SK-N-SH (cell line): ENCODE results near the gene EPHB2. TPM values are rescaled to one million over a fixed set of nuclear protein-coding genes. Genes with fewer than 3 reads are reported as not detected.

Experiments used
- CTCF ChIA-PET: fragments of 300-600, 350-600 bp; formaldehyde crosslinking; extraction: SDS; loops from one replicate; lab custom pipeline; 2021; lab: Yijun Ruan, JAX
- POLR2A ChIA-PET: fragments of 350-600 bp; sonication (Branson Sonifier 250); formaldehyde crosslinking; extraction: SDS; loops from one replicate; lab custom pipeline; 2020; ENCODE audit warnings: antibody characterized with exemption, inconsistent platforms; lab: Yijun Ruan, JAX
- DNase-seq: peaks from one replicate; pipeline ENCODE4 v3.0.0; 2012
- H2AFZ ChIP-seq: fragments of 200-600 bp; sonication (generic); 2 replicates; pipeline ENCODE4 v1.8.1; 2016; ENCODE audit warnings: antibody characterized with exemption, mild to moderate bottlenecking, low read depth
- H3F3A ChIP-seq: fragments of 200-600 bp; sonication (generic); replicated peaks from 2 replicates; pipeline ENCODE3; 2016; ENCODE audit warnings: antibody characterized with exemption, mild to moderate bottlenecking; ENCODE audit not compliant: insufficient read depth
- H3K27ac ChIP-seq, 2 experiments: fragments of 200-500 bp in 1 of 2; fragments of 200-600 bp in 1 of 2; sonication (Bioruptor generic) in 1 of 2; sonication (generic), shearing (Covaris generic) in 1 of 2; 2 replicates each; pipeline versions ENCODE4 v1.5.1 to v1.6.1; 2014 to 2016; ENCODE audit warnings: low read depth in 2 of 2, inconsistent platforms in 1 of 2, low read length in 1 of 2, mild to moderate bottlenecking in 1 of 2, mixed read lengths in 1 of 2
- H3K27me3 ChIP-seq: fragments of 200-600 bp; sonication (generic), shearing (Covaris generic); 2 replicates; pipeline ENCODE4 v1.6.1; 2016; ENCODE audit warnings: mixed run types; ENCODE audit not compliant: insufficient read depth
- H3K36me3 ChIP-seq, 2 experiments: fragments of 200-500 bp in 1 of 2; fragments of 200-600 bp in 1 of 2; sonication (Bioruptor generic) in 1 of 2; sonication (generic) in 1 of 2; replicated peaks in 1 of 2; 2 replicates each; pipeline versions ENCODE3 to v1.5.1; 2014 to 2016; ENCODE audit warnings: low read length in 1 of 2, mild to moderate bottlenecking in 1 of 2; ENCODE audit not compliant: insufficient read depth in 2 of 2, control insufficient read depth in 1 of 2
- H3K4me1 ChIP-seq, 2 experiments: fragments of 200-500 bp in 1 of 2; fragments of 200-600 bp in 1 of 2; sonication (Bioruptor generic) in 1 of 2; sonication (generic), shearing (Covaris generic) in 1 of 2; 2 replicates each; pipeline versions ENCODE4 v1.5.1 to v1.6.1; 2014 to 2016; ENCODE audit warnings: low read depth in 1 of 2, low read length in 1 of 2, mixed run types in 1 of 2; ENCODE audit not compliant: insufficient read depth in 2 of 2, control insufficient read depth in 1 of 2
- H3K4me2 ChIP-seq: fragments of 200-600 bp; sonication (generic), shearing (Covaris generic); 2 replicates; pipeline ENCODE4 v1.6.1; 2017; ENCODE audit warnings: mixed run types
- H3K4me3 ChIP-seq, 2 experiments: fragments of 200-500 bp in 1 of 2; fragments of 200-600 bp in 1 of 2; sonication (Bioruptor generic) in 1 of 2; sonication (generic), shearing (Covaris generic) in 1 of 2; 2 replicates each; pipeline versions ENCODE4 v1.5.1 to v1.8.1; 2014 to 2016; ENCODE audit warnings: low read depth in 2 of 2, inconsistent platforms in 1 of 2, low read length in 1 of 2, mild to moderate bottlenecking in 1 of 2, mixed read lengths in 1 of 2, moderate library complexity in 1 of 2
- H3K79me2 ChIP-seq: fragments of 200-600 bp; sonication (generic); 2 replicates; pipeline ENCODE4 v1.8.1; 2017; ENCODE audit warnings: mild to moderate bottlenecking; ENCODE audit not compliant: insufficient read depth
- H3K9ac ChIP-seq: fragments of 200-600 bp; sonication (generic); 2 replicates; pipeline ENCODE4 v1.6.1; 2017; ENCODE audit warnings: mixed run types
- H3K9me2 ChIP-seq: fragments of 200-600 bp; sonication (generic); 2 replicates; pipeline ENCODE4 v1.6.1; 2017; ENCODE audit warnings: mixed run types
- H3K9me3 ChIP-seq: fragments of 200-600 bp; sonication (generic); 2 replicates; pipeline ENCODE4 v1.6.1; 2017; ENCODE audit warnings: mixed run types, mild to moderate bottlenecking, moderate library complexity
- H4K20me1 ChIP-seq: fragments of 200-600 bp; sonication (generic); 2 replicates; pipeline ENCODE4 v1.6.1; 2017; ENCODE audit warnings: mild to moderate bottlenecking, mixed run types; ENCODE audit not compliant: insufficient read depth
- CHD2 ChIP-seq: fragments of 150-350 bp; IDR thresholded peaks from 2 replicates; pipeline ENCODE4 v1.6.1; 2018; ENCODE audit warnings: low read length; ENCODE audit not compliant: partially characterized antibody
- ELF1 ChIP-seq: IDR thresholded peaks from 2 replicates; pipeline ENCODE4 v1.4.0; 2012
- EP300 ChIP-seq, 2 experiments: IDR thresholded peaks; 2 replicates each; pipeline versions ENCODE4 v1.4.0 to v1.6.1; 2012; ENCODE audit warnings: borderline replicate concordance in 1 of 2, low read depth in 1 of 2, low read length in 1 of 2
- FOXJ3 ChIP-seq: sonication (generic); formaldehyde crosslinking; IDR thresholded peaks from 2 replicates; pipeline ENCODE4 v1.5.1; 2020; ENCODE audit warnings: mild to moderate bottlenecking, missing genetic modification reagents
- NRF1 ChIP-seq: IDR thresholded peaks from 2 replicates; pipeline ENCODE4 v1.6.1; 2012; ENCODE audit warnings: low read depth, mild to moderate bottlenecking, low read length
- RAD21 ChIP-seq: IDR thresholded peaks from 2 replicates; pipeline ENCODE4 v1.6.1; 2012; ENCODE audit warnings: mild to moderate bottlenecking, low read length
- RCOR1 ChIP-seq: fragments of 150-350 bp; IDR thresholded peaks from 2 replicates; pipeline ENCODE4 v1.6.1; 2017; ENCODE audit warnings: antibody characterized with exemption, low read length
- RFX5 ChIP-seq: IDR thresholded peaks from 2 replicates; pipeline ENCODE4 v1.6.1; 2012; ENCODE audit warnings: mild to moderate bottlenecking, improper control_type of control experiment, low read length
- SIN3A ChIP-seq: IDR thresholded peaks from 2 replicates; pipeline ENCODE4 v1.6.1; 2012; ENCODE audit warnings: low read depth, mild to moderate bottlenecking, low read length, moderate library complexity, borderline replicate concordance
- YY1 ChIP-seq: IDR thresholded peaks from 2 replicates; pipeline ENCODE4 v1.4.0; 2012; ENCODE audit warnings: low read depth, mild to moderate bottlenecking
- WGBS: methylation state at CpG from one replicate; pipeline ENCODE4 v1.1.6; 2017; ENCODE audit warnings: low lambda C conversion rate; 5-methylcytosine and 5-hydroxymethylcytosine counted together
- polyA plus RNA-seq, 3 experiments: library from polyadenylated mRNA; depleted of rRNA; stranded (reverse); fragments of >200 nt; gene quantifications; 2 replicates each; pipeline ENCODE4 v1.2.3, GENCODE V29; 2012
- TF ChIP-seq, protein P1 (sequence below): IDR thresholded peaks from 2 replicates; pipeline ENCODE4 v1.4.0; 2012; ENCODE audit warnings: low read depth, borderline replicate concordance
- TF ChIP-seq, protein P2 (sequence below): IDR thresholded peaks from 2 replicates; pipeline ENCODE4; 2012
- TF ChIP-seq, protein P3 (sequence below): fragments of 150-350 bp; IDR thresholded peaks from 2 replicates; pipeline ENCODE4 v1.6.1; 2016; ENCODE audit warnings: mild to moderate bottlenecking, low read depth, low read length
- TF ChIP-seq, protein P4 (sequence below): IDR thresholded peaks from 2 replicates; pipeline ENCODE4 v1.6.1; 2012; ENCODE audit warnings: mild to moderate bottlenecking, low read depth, low read length, moderate library complexity
- TF ChIP-seq, protein P5 (sequence below): fragments of 150-350 bp; IDR thresholded peaks from 2 replicates; pipeline ENCODE4 v1.6.1; 2017; ENCODE audit warnings: antibody characterized with exemption, low read length, low read depth, borderline replicate concordance
- TF ChIP-seq, protein P6 (sequence below): IDR thresholded peaks from 2 replicates; pipeline ENCODE4 v1.4.0; 2012; ENCODE audit warnings: low read depth

EPHB2 gene
- polyA plus RNA-seq, 1 of the 3 experiments (the other 2 are of a cell fraction): 25.2 TPM

DNA sequence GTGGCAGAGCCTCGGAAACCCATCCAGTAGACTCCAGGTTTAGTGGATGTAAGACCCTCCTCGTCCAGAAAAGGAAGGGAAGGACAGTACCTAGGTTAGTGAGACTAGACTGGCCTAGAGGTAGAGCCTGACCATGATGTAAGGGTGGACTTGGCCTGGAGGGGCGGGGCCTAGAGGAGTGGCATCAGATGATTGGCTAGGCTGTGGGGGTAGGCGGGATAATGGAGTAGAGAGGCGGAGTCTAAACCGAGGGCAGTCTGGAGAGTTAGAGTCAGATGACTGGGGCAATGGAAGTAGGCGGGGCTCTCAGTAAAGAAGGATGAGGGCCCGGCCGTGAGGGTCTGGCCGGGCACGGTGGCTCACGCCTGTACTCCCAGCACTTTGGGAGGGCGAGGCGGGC is 70.1 kb downstream of the EPHB2 start:
- Histone ChIP-seq H3K9me2 (no peaks in the 10 kb centered on the region), H3K4me1 (peaks cover 0 to 29% of the 10 kb centered on the region in 2 experiments; a peak in 1 of 4 replicates), H3K36me3 (peaks cover 8 to 9% of the 10 kb centered on the region in 2 experiments), H3F3A (no peaks in the 10 kb centered on the region), H3K79me2 (peaks cover 21% of the 10 kb centered on the region; the same call in 1 of the 2 replicates), H3K4me2 (no peak overlapping the region), H3K27me3 (no peaks in the 10 kb centered on the region), H3K9ac (no peak overlapping the region), H3K27ac (no peak overlapping the region), H3K4me3 (no peak overlapping the region), H3K9me3 (no peaks in the 10 kb centered on the region), H4K20me1 (peaks cover 11% of the 10 kb centered on the region; the same call in 1 of the 2 replicates), H2AFZ (no peak overlapping the region)
- DNase-seq: peak; percentile 86
- TF ChIP-seq, protein P1, sequence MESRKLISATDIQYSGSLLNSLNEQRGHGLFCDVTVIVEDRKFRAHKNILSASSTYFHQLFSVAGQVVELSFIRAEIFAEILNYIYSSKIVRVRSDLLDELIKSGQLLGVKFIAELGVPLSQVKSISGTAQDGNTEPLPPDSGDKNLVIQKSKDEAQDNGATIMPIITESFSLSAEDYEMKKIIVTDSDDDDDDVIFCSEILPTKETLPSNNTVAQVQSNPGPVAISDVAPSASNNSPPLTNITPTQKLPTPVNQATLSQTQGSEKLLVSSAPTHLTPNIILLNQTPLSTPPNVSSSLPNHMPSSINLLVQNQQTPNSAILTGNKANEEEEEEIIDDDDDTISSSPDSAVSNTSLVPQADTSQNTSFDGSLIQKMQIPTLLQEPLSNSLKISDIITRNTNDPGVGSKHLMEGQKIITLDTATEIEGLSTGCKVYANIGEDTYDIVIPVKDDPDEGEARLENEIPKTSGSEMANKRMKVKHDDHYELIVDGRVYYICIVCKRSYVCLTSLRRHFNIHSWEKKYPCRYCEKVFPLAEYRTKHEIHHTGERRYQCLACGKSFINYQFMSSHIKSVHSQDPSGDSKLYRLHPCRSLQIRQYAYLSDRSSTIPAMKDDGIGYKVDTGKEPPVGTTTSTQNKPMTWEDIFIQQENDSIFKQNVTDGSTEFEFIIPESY: no peak
- TF ChIP-seq, protein P2, sequence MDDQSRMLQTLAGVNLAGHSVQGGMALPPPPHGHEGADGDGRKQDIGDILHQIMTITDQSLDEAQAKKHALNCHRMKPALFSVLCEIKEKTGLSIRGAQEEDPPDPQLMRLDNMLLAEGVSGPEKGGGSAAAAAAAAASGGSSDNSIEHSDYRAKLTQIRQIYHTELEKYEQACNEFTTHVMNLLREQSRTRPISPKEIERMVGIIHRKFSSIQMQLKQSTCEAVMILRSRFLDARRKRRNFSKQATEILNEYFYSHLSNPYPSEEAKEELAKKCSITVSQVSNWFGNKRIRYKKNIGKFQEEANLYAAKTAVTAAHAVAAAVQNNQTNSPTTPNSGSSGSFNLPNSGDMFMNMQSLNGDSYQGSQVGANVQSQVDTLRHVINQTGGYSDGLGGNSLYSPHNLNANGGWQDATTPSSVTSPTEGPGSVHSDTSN: no peak
- no peak for TF ChIP-seq ELF1
- no peak for TF ChIP-seq CHD2
- POLR2A ChIA-PET: no interaction called here
- CTCF ChIA-PET: no interaction called here
- WGBS: 89% methylated on average over 13 of the region's 14 CpGs

DNA sequence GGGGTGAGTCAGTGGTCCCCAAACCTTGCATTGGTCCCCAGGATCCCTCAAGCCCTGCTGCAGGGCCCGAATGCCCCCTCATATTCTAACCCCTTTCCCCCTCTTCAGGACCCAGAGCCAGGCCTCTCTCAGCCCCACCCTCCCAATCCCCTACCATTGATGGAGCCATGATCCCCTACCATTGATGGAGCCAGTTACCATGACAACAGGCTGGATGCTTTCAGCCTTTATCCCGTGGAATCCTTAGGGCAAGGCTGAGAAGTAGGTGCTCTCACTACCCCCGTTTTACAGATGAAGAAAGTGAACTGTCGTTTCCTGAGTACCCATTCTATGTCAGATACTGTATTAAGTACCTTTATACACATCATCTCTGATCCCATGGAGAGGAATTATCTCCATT is 70.8 kb downstream of the EPHB2 start:
- H2AFZ ChIP-seq: no peak overlapping the region
- H3K4me1 ChIP-seq: peaks cover 0 to 25% of the 10 kb centered on the region in 2 experiments; a peak in 1 of 4 replicates
- no peak overlapping the region for H3K4me3 ChIP-seq
- H3K9me3 ChIP-seq: no peaks in the 10 kb centered on the region
- no peak for DNase-seq
- H4K20me1 ChIP-seq: peaks cover 15% of the 10 kb centered on the region; the same call in 1 of the 2 replicates
- ChIA-PET POLR2A (no interaction called here), CTCF (interaction anchor here (0.9 to 1.2 kb wide), 2 partner anchors 77 to 149 kb away, joined by 3 to 5 read pairs; no protein-coding TSS in a partner anchor)
- no peak overlapping the region for H3K9ac ChIP-seq
- H3K27ac ChIP-seq: no peak overlapping the region
- peaks cover 9 to 10% of the 10 kb centered on the region in 2 experiments for H3K36me3 ChIP-seq
- H3K79me2 ChIP-seq: peaks cover 21% of the 10 kb centered on the region; the same call in 1 of the 2 replicates
- no peaks in the 10 kb centered on the region for H3K9me2 ChIP-seq
- no peaks in the 10 kb centered on the region for H3K27me3 ChIP-seq
- no peak overlapping the region for H3K4me2 ChIP-seq
- H3F3A ChIP-seq: no peaks in the 10 kb centered on the region
- 98% methylated on average over 3 of the region's 4 CpGs for WGBS
- TF ChIP-seq, protein P3, sequence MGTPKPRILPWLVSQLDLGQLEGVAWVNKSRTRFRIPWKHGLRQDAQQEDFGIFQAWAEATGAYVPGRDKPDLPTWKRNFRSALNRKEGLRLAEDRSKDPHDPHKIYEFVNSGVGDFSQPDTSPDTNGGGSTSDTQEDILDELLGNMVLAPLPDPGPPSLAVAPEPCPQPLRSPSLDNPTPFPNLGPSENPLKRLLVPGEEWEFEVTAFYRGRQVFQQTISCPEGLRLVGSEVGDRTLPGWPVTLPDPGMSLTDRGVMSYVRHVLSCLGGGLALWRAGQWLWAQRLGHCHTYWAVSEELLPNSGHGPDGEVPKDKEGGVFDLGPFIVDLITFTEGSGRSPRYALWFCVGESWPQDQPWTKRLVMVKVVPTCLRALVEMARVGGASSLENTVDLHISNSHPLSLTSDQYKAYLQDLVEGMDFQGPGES: no peak
- TF ChIP-seq, protein P4, sequence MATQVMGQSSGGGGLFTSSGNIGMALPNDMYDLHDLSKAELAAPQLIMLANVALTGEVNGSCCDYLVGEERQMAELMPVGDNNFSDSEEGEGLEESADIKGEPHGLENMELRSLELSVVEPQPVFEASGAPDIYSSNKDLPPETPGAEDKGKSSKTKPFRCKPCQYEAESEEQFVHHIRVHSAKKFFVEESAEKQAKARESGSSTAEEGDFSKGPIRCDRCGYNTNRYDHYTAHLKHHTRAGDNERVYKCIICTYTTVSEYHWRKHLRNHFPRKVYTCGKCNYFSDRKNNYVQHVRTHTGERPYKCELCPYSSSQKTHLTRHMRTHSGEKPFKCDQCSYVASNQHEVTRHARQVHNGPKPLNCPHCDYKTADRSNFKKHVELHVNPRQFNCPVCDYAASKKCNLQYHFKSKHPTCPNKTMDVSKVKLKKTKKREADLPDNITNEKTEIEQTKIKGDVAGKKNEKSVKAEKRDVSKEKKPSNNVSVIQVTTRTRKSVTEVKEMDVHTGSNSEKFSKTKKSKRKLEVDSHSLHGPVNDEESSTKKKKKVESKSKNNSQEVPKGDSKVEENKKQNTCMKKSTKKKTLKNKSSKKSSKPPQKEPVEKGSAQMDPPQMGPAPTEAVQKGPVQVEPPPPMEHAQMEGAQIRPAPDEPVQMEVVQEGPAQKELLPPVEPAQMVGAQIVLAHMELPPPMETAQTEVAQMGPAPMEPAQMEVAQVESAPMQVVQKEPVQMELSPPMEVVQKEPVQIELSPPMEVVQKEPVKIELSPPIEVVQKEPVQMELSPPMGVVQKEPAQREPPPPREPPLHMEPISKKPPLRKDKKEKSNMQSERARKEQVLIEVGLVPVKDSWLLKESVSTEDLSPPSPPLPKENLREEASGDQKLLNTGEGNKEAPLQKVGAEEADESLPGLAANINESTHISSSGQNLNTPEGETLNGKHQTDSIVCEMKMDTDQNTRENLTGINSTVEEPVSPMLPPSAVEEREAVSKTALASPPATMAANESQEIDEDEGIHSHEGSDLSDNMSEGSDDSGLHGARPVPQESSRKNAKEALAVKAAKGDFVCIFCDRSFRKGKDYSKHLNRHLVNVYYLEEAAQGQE: no peak
- no peak for TF ChIP-seq FOXJ3 (CRISPR knock-in tag)
- TF ChIP-seq RAD21: no peak
- TF ChIP-seq, protein P5, sequence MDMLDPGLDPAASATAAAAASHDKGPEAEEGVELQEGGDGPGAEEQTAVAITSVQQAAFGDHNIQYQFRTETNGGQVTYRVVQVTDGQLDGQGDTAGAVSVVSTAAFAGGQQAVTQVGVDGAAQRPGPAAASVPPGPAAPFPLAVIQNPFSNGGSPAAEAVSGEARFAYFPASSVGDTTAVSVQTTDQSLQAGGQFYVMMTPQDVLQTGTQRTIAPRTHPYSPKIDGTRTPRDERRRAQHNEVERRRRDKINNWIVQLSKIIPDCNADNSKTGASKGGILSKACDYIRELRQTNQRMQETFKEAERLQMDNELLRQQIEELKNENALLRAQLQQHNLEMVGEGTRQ: no peak
- TF ChIP-seq RCOR1: no peak
- TF ChIP-seq, protein P6, sequence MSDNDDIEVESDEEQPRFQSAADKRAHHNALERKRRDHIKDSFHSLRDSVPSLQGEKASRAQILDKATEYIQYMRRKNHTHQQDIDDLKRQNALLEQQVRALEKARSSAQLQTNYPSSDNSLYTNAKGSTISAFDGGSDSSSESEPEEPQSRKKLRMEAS: no peak
- TF ChIP-seq NRF1: no peak
- TF ChIP-seq RFX5: no peak
- TF ChIP-seq CHD2: no peak
- no peak for TF ChIP-seq SIN3A
- no peak for TF ChIP-seq EP300 (IDR thresholded peaks at IDR 0.05; ENCODE audit: borderline replicate concordance in 1 of 2, low read depth in 1 of 2, low read length in 1 of 2)
- TF ChIP-seq YY1: no peak
